ENCODE results near the gene ZNF621. TPM values are rescaled to one million over a fixed set of nuclear protein-coding genes. Genes with fewer than 3 reads are reported as not detected.

ZNF621 gene
- polyA plus RNA-seq, 1 donor (not counting 4 experiments of a cell fraction or from before 2014, with no cell fraction given): 14.3 TPM

GRCh38 chr3:40516201-40516600 lies 8.6 kb upstream of the ZNF621 start:
- no peak overlapping the region for H2AFZ ChIP-seq (ENCODE audit: control insufficient read depth, low read length)
- no peak overlapping the region for H3K9ac ChIP-seq (ENCODE audit: control insufficient read depth, extremely low read depth, insufficient read depth, low read length)

GRCh38 chr3:40518067-40518466 lies 6.7 kb upstream of the ZNF621 start:
- no peak for DNase-seq (ENCODE audit: low read depth, low spot score)
- no peak overlapping the region for H3K4me3 ChIP-seq (ENCODE audit: control insufficient read depth in 2 of 3, extremely low read depth in 1 of 3, insufficient read depth in 2 of 3, low read depth in 1 of 3, low read length in 3 of 3)
- no peak overlapping the region for H3K27ac ChIP-seq (ENCODE audit: control insufficient read depth, insufficient read depth, low read length)
- TF ChIP-seq, protein P1, sequence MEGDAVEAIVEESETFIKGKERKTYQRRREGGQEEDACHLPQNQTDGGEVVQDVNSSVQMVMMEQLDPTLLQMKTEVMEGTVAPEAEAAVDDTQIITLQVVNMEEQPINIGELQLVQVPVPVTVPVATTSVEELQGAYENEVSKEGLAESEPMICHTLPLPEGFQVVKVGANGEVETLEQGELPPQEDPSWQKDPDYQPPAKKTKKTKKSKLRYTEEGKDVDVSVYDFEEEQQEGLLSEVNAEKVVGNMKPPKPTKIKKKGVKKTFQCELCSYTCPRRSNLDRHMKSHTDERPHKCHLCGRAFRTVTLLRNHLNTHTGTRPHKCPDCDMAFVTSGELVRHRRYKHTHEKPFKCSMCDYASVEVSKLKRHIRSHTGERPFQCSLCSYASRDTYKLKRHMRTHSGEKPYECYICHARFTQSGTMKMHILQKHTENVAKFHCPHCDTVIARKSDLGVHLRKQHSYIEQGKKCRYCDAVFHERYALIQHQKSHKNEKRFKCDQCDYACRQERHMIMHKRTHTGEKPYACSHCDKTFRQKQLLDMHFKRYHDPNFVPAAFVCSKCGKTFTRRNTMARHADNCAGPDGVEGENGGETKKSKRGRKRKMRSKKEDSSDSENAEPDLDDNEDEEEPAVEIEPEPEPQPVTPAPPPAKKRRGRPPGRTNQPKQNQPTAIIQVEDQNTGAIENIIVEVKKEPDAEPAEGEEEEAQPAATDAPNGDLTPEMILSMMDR (optimal IDR thresholded peaks at IDR 0.05 in 1 of 3, IDR thresholded peaks at IDR 0.05 in 1 of 3, conservative IDR thresholded peaks at IDR 0.05 in 1 of 3; ENCODE audit: extremely low read depth in 1 of 3, insufficient read depth in 2 of 3, low read length in 3 of 3): no peak
- TF ChIP-seq EZH2 (IDR thresholded peaks at IDR 0.05; ENCODE audit: low read length): no peak
- H3K4me2 ChIP-seq (ENCODE audit: control insufficient read depth, extremely low read depth, insufficient read depth, low read depth, low read length): no peak overlapping the region
- no peaks in the 10 kb centered on the region for H3K36me3 ChIP-seq (ENCODE audit: control insufficient read depth in 2 of 2, extremely low read depth in 1 of 2, insufficient read depth in 2 of 2, low read length in 2 of 2)
- H3K79me2 ChIP-seq (ENCODE audit: control insufficient read depth, insufficient read depth, low read length): no peaks in the 10 kb centered on the region
- no peak overlapping the region for H3K9ac ChIP-seq (ENCODE audit: control insufficient read depth, extremely low read depth, insufficient read depth, low read length)
- no peaks in the 10 kb centered on the region for H3K9me3 ChIP-seq (ENCODE audit: control insufficient read depth, low read depth, low read length)
- H4K20me1 ChIP-seq (ENCODE audit: control insufficient read depth, extremely low read depth, insufficient read depth, low read length): no peaks in the 10 kb centered on the region
- no peak for FAIRE-seq
- H3K27me3 ChIP-seq (ENCODE audit: control insufficient read depth, extremely low read depth, insufficient read depth, low read length): no peaks in the 10 kb centered on the region
- H2AFZ ChIP-seq (ENCODE audit: control insufficient read depth, low read length): no peak overlapping the region
- dilution Hi-C loops (cut with MboI; ENCODE audit: extremely low pct_ligation_motif_present, low sequenced_read_pairs): no loop called here
- no peaks in the 10 kb centered on the region for H3K4me1 ChIP-seq (ENCODE audit: control insufficient read depth, extremely low read depth, insufficient read depth, low read length)
- H3K9me1 ChIP-seq (ENCODE audit: control insufficient read depth, extremely low read depth, insufficient read depth, low read length): no peaks in the 10 kb centered on the region

More at GRCh38 chr3:40516201-40516600, 8.6 kb upstream of the ZNF621 start:
- dilution Hi-C loops (cut with MboI; ENCODE audit: extremely low pct_ligation_motif_present, low sequenced_read_pairs): no loop called here
- FAIRE-seq (no peak), DNase-seq (ENCODE audit: low read depth, low spot score) (no peak)
- no peak overlapping the region for H3K4me3 ChIP-seq (ENCODE audit: control insufficient read depth in 2 of 3, extremely low read depth in 1 of 3, insufficient read depth in 2 of 3, low read depth in 1 of 3, low read length in 3 of 3)
- H3K4me1 ChIP-seq (ENCODE audit: control insufficient read depth, extremely low read depth, insufficient read depth, low read length): no peaks in the 10 kb centered on the region
- TF ChIP-seq, protein P1 (optimal IDR thresholded peaks at IDR 0.05 in 1 of 3, IDR thresholded peaks at IDR 0.05 in 1 of 3, conservative IDR thresholded peaks at IDR 0.05 in 1 of 3; ENCODE audit: extremely low read depth in 1 of 3, insufficient read depth in 2 of 3, low read length in 3 of 3): no peak
- TF ChIP-seq EZH2 (IDR thresholded peaks at IDR 0.05; ENCODE audit: low read length): no peak
- no peaks in the 10 kb centered on the region for H3K36me3 ChIP-seq (ENCODE audit: control insufficient read depth in 2 of 2, extremely low read depth in 1 of 2, insufficient read depth in 2 of 2, low read length in 2 of 2)
- H3K27ac ChIP-seq (ENCODE audit: control insufficient read depth, insufficient read depth, low read length): no peak overlapping the region
- H4K20me1 ChIP-seq (ENCODE audit: control insufficient read depth, extremely low read depth, insufficient read depth, low read length): no peaks in the 10 kb centered on the region
- no peaks in the 10 kb centered on the region for H3K9me1 ChIP-seq (ENCODE audit: control insufficient read depth, extremely low read depth, insufficient read depth, low read length)
- H3K4me2 ChIP-seq (ENCODE audit: control insufficient read depth, extremely low read depth, insufficient read depth, low read depth, low read length): no peak overlapping the region
- H3K27me3 ChIP-seq (ENCODE audit: control insufficient read depth, extremely low read depth, insufficient read depth, low read length): no peaks in the 10 kb centered on the region
- H3K79me2 ChIP-seq (ENCODE audit: control insufficient read depth, insufficient read depth, low read length): no peaks in the 10 kb centered on the region
- H3K9me3 ChIP-seq (ENCODE audit: control insufficient read depth, low read depth, low read length): no peaks in the 10 kb centered on the region
